Natural killer cell (primary cell): Measurements from ENCODE around the gene FHIT. TPM values are rescaled to one million over a fixed set of nuclear protein-coding genes. Genes with fewer than 3 reads are reported as not detected.

ENCODE experiments used
- ATAC-seq, 3 donors: fragments of 150-1000 bp in 2 of 3; fragments of 200-7000 bp in 1 of 3; cut with Tn5 transposase; 1 replicate in 1 of 3; 2 replicates in 2 of 3; pipeline ENCODE4 v1.10.0; 2021; ENCODE audit warnings: mild to moderate bottlenecking in 2 of 3, moderate library complexity in 2 of 3
- DNase-seq, 2 donors: peaks; one replicate each; pipeline versions ENCODE4 v3.0.0 to v3.0.0-alpha.2; 2013 to 2021; ENCODE audit warnings: mixed read lengths in 1 of 2
- H3K27ac ChIP-seq: one replicate; pipeline ENCODE4 v1.5.1; 2013; ENCODE audit warnings: mild to moderate bottlenecking, low read length
- H3K27me3 ChIP-seq: one replicate; pipeline ENCODE4 v1.6.1; 2013; ENCODE audit warnings: low read length; ENCODE audit not compliant: control insufficient read depth, insufficient read depth
- H3K36me3 ChIP-seq: one replicate; pipeline ENCODE4 v1.6.1; 2013; ENCODE audit warnings: low read length; ENCODE audit not compliant: control insufficient read depth, insufficient read depth
- H3K4me1 ChIP-seq: one replicate; pipeline ENCODE4 v1.6.1; 2013; ENCODE audit warnings: low read length; ENCODE audit not compliant: control insufficient read depth, insufficient read depth
- H3K4me3 ChIP-seq: one replicate; pipeline ENCODE4 v1.5.1; 2013; ENCODE audit warnings: low read length
- H3K9me3 ChIP-seq: one replicate; pipeline ENCODE4 v1.6.1; 2013; ENCODE audit warnings: low read length; ENCODE audit not compliant: control insufficient read depth, insufficient read depth
- H3K27ac Mint-ChIP-seq, 2 donors: one replicate each; pipeline ENCODE4 v1.8.0; 2022; ENCODE audit warnings: mild to moderate bottlenecking in 2 of 2, mixed read lengths in 2 of 2, moderate library complexity in 1 of 2
- H3K27me3 Mint-ChIP-seq, 2 donors: one replicate each; pipeline ENCODE4 v1.8.0; 2022; ENCODE audit warnings: low read depth in 2 of 2, mixed read lengths in 2 of 2
- H3K36me3 Mint-ChIP-seq: one replicate; pipeline ENCODE4 v1.8.0; 2022; ENCODE audit warnings: mixed read lengths
- H3K4me1 Mint-ChIP-seq, 2 donors: one replicate each; pipeline ENCODE4 v1.8.0; 2022; ENCODE audit warnings: mixed read lengths in 2 of 2
- H3K4me3 Mint-ChIP-seq: one replicate; pipeline ENCODE4 v1.8.0; 2022; ENCODE audit warnings: mild to moderate bottlenecking, moderate library complexity, mixed read lengths
- H3K9me3 Mint-ChIP-seq, 2 donors: one replicate each; pipeline ENCODE4 v1.8.0; 2022; ENCODE audit warnings: mixed read lengths in 2 of 2
- CTCF ChIP-seq: fragments of 200-600 bp; IDR thresholded peaks from one replicate; pipeline ENCODE4 v1.8.0; 2022; ENCODE audit warnings: antibody characterized with exemption
- WGBS: methylation state at CpG from one replicate; pipeline ENCODE4 v1.1.7; 2013; ENCODE audit warnings: missing lambda C conversion rate; ENCODE audit not compliant: insufficient coverage; 5-methylcytosine and 5-hydroxymethylcytosine counted together
- intact Hi-C: fragments of 100-400 bp; cut with micrococcal nuclease; formaldehyde crosslinking; loops from one replicate; pipeline ENCODE4 v1.14.2; 2022
- total RNA-seq, 4 donors: library from RNA; stranded (reverse); fragments of 120-200 nt in 1 of 4; gene quantifications; one replicate each; pipeline versions ENCODE4 v1.2.3 to v1.2.4, GENCODE V29; 2013 to 2022

The FHIT gene
- total RNA-seq, 3 donors from 2014 or later (not counting 1 experiment from before 2014, with no cell fraction given): 2.7 to 6.1 (median 3.3) TPM

GRCh38 chr3:59772416-59773408 is 1478.5 kb downstream of the FHIT start:
- 16% methylated on average over 12 of the region's 12 CpGs for WGBS
- peak; percentile 46 to 87 (median 59) for ATAC-seq
- intact Hi-C loops: no loop called here
- Histone ChIP-seq H3K36me3 (no peaks in the 10 kb centered on the region), H3K27me3 (no peaks in the 10 kb centered on the region), H3K4me3 (no peak overlapping the region), H3K27ac (no peak overlapping the region), H3K9me3 (no peaks in the 10 kb centered on the region), H3K4me1 (peaks cover 41% of the 10 kb centered on the region)
- Mint-ChIP-seq H3K4me1 (peaks cover 51 to 52% of the 10 kb centered on the region in 2 donors), H3K4me3 (peak overlapping the region; percentile 65), H3K9me3 (no peaks in the 10 kb centered on the region), H3K27ac (peak overlapping the region; percentile 4 to 17), H3K27me3 (peaks cover 13 to 28% of the 10 kb centered on the region in 2 donors), H3K36me3 (no peaks in the 10 kb centered on the region)
- DNase-seq: peak in 1 of 2 donors; percentile 74
- no peak for TF ChIP-seq CTCF

GRCh38 chr3:59771768-59772181 is 1479.5 kb downstream of the FHIT start:
- no peak for TF ChIP-seq CTCF
- no peaks in the 10 kb centered on the region for H3K36me3 Mint-ChIP-seq
- Histone ChIP-seq H3K27me3 (no peaks in the 10 kb centered on the region), H3K9me3 (no peaks in the 10 kb centered on the region), H3K4me1 (peaks cover 41% of the 10 kb centered on the region), H3K27ac (no peak overlapping the region), H3K4me3 (no peak overlapping the region), H3K36me3 (no peaks in the 10 kb centered on the region)
- peak overlapping the region in 1 of 2 donors; percentile 17 for H3K27ac Mint-ChIP-seq
- whole genome bisulfite sequencing: 89% methylated on average over 2 of the region's 3 CpGs
- H3K4me3 Mint-ChIP-seq: peak overlapping the region; percentile 65
- no peak for ATAC-seq
- no peaks in the 10 kb centered on the region for H3K9me3 Mint-ChIP-seq
- H3K4me1 Mint-ChIP-seq: peaks cover 42 to 46% of the 10 kb centered on the region in 2 donors
- intact Hi-C loops: no loop called here
- H3K27me3 Mint-ChIP-seq: peaks cover 13 to 30% of the 10 kb centered on the region in 2 donors
- no peak for DNase-seq

GRCh38 chr3:59769127-59769750 is 1482.0 kb downstream of the FHIT start:
- peaks cover 33% of the 10 kb centered on the region in 2 donors for H3K4me1 Mint-ChIP-seq
- H3K27me3 ChIP-seq: no peaks in the 10 kb centered on the region
- 88% methylated on average over 13 of the region's 13 CpGs for WGBS
- no peak overlapping the region for H3K4me3 Mint-ChIP-seq
- no peak for ATAC-seq
- H3K9me3 ChIP-seq: no peaks in the 10 kb centered on the region
- H3K36me3 ChIP-seq: no peaks in the 10 kb centered on the region
- H3K27ac Mint-ChIP-seq: no peak overlapping the region
- DNase-seq: no peak
- no peak overlapping the region for H3K27ac ChIP-seq
- no peaks in the 10 kb centered on the region for H3K36me3 Mint-ChIP-seq
- peaks cover 29% of the 10 kb centered on the region for H3K4me1 ChIP-seq
- peaks cover 13 to 45% of the 10 kb centered on the region in 2 donors for H3K27me3 Mint-ChIP-seq
- intact Hi-C loops: no loop called here
- no peak overlapping the region for H3K4me3 ChIP-seq
- no peak for TF ChIP-seq CTCF
- no peaks in the 10 kb centered on the region for H3K9me3 Mint-ChIP-seq
